ENCODE results near the gene BRF1.

- no peak for TF ChIP-seq CTCF (IDR thresholded peaks at IDR 0.05)
- no peak for TF ChIP-seq POLR2A (IDR thresholded peaks at IDR 0.05)
- TF ChIP-seq EP300 (IDR thresholded peaks at IDR 0.05): no peak
- TF ChIP-seq POLR2AphosphoS5 (IDR thresholded peaks at IDR 0.05): no peak
Observed at GRCh38 chr14:105201925-105202513, 98.8 kb downstream of the BRF1 start.

All from suprapubic skin (tissue), 4 donors.